ELF-1 (cell line): ENCODE results near the gene KLHL25.

Experiments used
- DNase-seq: peaks from one replicate; pipeline ENCODE4 v3.0.0-alpha.2; 2016; ENCODE audit warnings: low read depth, low spot score

The KLHL25 gene

GRCh38 chr15:85718271-85718971, 76.3 kb downstream of the KLHL25 start:
- DNase-seq, result no peak

GRCh38 chr15:85717212-85717611, 77.5 kb downstream of the KLHL25 start:
- no peak for DNase-seq

- no peak for DNase-seq
These were observed 78.5 kb downstream of the KLHL25 start for GRCh38 chr15:85716261-85716660.

GRCh38 chr15:85711580-85712192, 83.0 kb downstream of the KLHL25 start:
- no peak for DNase-seq

- no peak for DNase-seq
These were observed 84.3 kb downstream of the KLHL25 start for GRCh38 chr15:85710340-85710842.
